ENCODE results near the gene GARS1.
"Not testable (repeated sequence)": the region's sequence is repeated elsewhere in the genome, so short reads cannot be mapped to it uniquely, and the experiment has no call there.

Gene GARS1

GRCh38 chr7:30630986-30631385 lies 36.3 kb downstream of the GARS1 start:
- no peak for DNase-seq (ENCODE audit: low read depth)

DNA sequence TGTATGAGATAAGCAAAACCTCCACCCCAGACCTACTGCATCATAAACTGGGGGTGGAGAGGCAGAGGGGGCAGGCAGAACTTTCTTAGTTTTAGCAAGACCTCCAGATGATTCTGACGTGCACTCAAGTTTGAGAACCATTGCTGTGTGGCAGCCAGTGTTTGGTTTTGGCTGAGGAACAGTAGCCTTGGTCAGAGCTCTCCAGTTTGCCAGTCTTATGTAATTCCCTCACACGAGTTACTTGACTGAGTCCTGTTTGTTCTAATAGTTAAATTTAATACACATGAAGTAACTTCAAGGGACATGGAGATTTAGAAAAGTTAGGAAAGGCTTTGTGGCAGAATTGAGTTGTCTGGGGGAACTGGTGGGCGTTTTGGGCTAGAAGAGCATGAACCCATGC lies 38.5 kb downstream of the GARS1 start:
- no peak for DNase-seq (ENCODE audit: low read depth)

DNA sequence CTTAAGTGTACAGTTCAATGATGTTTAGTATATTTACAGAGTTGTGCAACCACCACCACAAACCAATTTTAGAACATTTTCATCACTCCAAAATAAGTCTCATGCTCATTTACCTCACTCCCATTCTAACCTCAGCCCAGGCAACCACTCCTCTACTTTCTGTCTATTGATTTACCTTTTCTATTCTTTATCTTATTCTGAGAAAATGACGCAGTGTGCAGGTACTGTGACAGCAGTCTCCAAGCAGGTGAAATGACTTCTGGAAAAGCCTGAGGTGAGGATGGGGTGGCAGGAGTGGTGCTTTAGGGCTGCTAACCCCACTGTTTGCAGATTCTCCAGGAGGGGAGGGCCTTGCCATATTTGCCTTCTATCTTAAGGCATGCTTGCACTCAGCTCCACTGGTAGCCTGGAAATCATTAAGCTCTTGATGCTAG lies 39.5 kb downstream of the GARS1 start:
- no peak for DNase-seq (ENCODE audit: low read depth)

- DNase-seq (ENCODE audit: low read depth): no peak
Observed at GRCh38 chr7:30634634-30635201, 40.0 kb downstream of the GARS1 start.

- no peak for DNase-seq (ENCODE audit: low read depth)
Observed at GRCh38 chr7:30635798-30636197, 41.1 kb downstream of the GARS1 start.

DNA sequence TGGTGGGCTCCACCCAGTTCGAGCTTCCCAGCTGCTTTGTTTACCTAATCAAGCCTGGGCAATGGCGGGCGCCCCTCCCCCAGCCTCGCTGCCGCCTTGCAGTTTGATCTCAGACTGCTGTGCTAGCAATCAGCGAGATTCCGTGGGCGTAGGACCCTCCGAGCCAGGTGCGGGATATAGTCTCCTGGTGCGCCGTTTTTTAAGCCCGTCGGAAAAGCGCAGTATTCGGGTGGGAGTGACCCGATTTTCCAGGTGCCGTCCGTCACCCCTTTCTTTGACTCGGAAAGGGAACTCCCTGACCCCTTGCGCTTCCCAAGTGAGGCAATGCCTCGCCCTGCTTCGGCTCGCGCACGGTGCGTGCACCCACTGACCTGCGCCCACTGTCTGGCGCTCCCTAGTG lies 47.6 kb downstream of the GARS1 start:
- not testable (repeated sequence) for DNase-seq (ENCODE audit: low read depth)

- DNase-seq (ENCODE audit: low read depth): no peak
Observed at GRCh38 chr7:30642789-30643188, 48.1 kb downstream of the GARS1 start.

GRCh38 chr7:30644286-30644955 lies 49.7 kb downstream of the GARS1 start:
- DNase-seq (ENCODE audit: low read depth): no peak

- DNase-seq (ENCODE audit: low read depth): no peak
Observed at GRCh38 chr7:30645661-30646060, 51.0 kb downstream of the GARS1 start.

DNA sequence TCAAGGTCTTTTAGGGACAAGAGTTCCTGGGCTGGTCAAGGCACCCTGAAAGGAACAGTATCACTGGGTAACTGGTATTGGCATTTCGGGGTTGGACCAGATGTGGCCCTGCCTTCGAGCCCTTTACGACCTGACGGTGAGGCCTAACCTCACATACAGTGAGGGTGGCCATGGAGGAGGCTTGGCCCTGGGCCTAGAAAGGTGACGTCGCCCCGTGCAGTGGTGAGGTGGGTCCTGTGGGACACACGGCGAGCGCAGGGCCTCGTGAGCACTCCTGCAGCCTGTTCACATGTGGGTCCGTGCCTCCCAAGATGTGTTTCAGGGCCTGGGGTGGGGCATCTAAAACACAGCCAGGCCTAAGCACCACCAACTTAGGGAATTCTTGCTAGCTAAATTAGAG lies 51.5 kb downstream of the GARS1 start:
- no peak for DNase-seq (ENCODE audit: low read depth)

GRCh38 chr7:30647589-30648364 lies 53.1 kb downstream of the GARS1 start:
- DNase-seq (ENCODE audit: low read depth): no peak

GRCh38 chr7:30648744-30649540 lies 54.3 kb downstream of the GARS1 start:
- DNase-seq (ENCODE audit: low read depth): no peak

- no peak for DNase-seq (ENCODE audit: low read depth)
Observed at GRCh38 chr7:30649717-30650420, 55.2 kb downstream of the GARS1 start.

- DNase-seq (ENCODE audit: low read depth): no peak
Observed at GRCh38 chr7:30650421-30650808, 55.7 kb downstream of the GARS1 start.

DNA sequence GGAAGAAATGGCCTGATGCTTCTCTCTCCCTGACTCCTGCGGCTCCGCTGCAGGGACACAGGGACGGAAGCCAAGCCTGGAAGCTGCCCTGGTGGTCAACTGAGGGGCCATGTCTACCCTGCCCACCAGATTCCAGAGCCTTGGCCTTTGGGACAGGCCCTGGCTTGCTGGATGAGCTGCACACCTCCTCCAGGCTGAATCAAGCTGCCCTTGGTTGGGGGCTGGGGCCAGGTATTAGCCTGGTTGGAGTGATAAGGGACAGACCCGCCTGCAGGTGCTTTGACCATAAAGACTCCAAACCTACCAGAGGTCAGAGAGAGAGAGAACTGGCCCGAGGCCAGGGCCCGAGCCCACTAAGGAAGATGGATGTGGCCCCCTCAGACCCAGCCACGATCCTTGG lies 57.5 kb downstream of the GARS1 start:
- no peak for DNase-seq (ENCODE audit: low read depth)

DNA sequence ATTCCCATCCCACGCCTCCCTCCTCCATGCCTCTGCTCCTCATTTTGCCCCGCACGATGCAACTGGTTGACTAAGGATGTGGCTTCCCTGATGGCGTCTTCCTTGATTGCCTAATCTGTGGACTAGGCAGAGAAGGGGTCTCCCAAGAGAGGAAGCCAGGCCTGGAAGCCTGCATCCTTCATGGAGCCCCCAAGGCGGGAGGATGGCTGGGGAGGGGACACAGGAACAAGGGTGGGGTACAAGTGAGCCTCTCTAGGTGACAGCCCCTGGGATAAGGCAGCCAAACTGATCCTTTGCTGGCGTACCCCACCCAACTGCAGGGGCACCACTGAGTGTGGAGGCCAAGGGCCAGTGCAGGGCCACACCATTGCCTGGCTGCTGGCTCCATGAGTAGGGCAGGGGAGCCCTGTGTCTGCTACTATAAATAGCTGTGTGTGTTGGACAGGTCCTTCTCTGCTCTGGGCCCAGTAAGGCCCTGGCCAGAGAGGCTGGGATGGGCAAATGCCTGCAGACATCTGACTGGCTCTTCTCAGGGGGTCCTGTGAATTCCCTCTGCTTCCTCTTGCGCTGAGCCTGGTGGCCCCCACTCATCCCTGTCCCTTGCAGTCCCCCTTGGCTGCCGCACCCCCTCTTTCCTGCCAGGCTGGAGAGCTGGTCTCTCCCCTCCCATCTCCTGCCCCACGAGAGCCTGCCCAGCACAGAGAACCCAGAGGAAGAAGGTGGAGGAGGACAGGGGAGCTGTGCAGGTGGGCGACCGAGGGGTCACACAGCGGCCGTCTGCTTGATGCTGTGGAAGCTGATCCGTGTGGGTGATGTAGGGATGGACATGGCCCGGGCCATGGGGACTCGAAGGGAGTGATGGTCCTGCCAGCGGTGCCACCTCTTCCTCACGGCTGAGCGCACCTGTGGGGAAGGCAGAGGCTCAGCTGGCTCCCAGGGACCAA lies 58.3 kb downstream of the GARS1 start:
- no peak for DNase-seq (ENCODE audit: low read depth)

DNA sequence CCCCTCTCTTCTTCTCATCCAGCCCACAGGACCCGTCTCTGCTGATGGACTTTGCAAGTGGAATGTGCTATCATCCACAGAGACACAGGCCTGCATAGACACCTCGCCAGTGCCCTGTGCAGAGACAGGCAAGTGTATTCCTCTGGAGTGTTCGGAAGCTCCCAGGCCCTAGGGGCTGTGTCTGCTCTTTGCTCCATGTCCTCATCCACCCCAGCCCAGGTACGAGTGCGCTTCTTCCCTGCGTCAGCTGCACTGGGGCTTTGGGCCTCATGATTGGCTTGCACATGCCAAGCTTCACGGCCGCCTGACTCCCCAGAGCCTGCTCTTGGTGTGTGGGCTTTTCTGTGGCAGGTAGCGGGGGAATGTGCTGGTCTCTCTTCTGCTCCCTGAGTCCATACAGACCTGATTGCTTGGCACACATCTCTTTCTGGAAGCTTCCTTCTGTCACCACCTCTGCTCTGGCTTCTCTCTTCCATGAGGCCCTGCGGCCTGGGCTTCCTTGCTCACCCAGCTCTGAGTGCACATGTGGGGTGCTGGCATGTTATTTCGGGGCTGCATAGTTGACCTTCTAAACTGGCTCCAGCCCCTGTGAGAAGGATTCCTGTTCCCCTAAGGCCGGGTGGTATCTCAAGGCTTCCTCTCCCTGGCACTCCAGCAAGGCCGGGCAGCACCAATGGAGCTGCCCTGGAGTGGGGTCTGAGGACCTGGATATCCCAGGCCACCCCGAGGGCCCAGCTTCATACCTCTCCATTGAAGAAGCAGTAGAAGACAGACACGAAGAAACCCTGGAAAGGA lies 59.8 kb downstream of the GARS1 start:
- no peak for DNase-seq (ENCODE audit: low read depth)

DNA sequence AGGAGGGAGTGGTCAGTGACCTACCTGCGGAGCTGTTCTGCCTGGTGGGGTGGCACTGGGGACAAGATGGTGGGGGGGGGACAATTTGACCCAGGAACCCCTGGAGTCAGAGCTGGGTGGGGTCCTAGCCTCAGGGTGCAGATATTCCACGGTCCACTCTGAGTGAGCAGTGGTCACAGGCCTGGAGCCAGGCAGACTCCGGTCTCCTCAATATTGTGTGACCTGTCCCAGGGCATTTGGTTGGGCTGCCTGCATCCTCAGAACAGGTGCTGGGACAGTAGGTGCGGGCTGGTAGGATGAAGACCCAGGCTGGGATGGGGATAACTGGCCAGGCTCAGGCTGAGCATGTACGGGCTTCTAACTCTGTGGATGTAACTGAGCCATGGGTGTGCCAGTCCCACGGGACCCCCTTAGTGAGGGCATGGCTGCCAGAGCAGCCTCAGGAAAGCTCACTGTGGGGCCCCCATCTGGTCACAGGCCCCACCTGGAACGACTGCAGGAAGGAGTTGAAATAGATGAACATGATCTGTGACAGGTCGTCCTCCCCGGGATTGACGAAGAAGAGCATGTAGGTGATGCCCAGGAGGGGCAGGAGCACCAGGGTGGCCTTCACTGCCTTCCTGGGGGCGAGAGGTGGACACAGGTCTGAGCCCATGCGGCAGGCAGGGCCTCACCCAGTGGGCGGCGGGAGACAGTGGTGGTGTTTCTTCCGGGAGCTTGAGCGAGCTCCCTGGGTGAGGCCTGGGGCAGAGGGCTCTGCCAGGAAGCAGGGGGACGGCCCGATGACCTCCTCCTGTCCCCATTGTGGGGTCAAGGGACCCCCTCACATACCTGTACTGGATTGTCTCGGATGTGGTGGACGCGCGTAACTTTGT lies 60.7 kb downstream of the GARS1 start:
- no peak for DNase-seq (ENCODE audit: low read depth)

Data from fibroblast of the conjunctiva (primary cell).